Chondrocyte (in vitro differentiated cells): Measurements from ENCODE around the gene ARHGAP1. TPM values are rescaled to one million over a fixed set of nuclear protein-coding genes. Genes with fewer than 3 reads are reported as not detected.

Experiments
- DNase-seq: peaks from one replicate; pipeline ENCODE4 v3.0.0; 2021; ENCODE audit warnings: mixed read lengths, low spot score
- H3K27ac Mint-ChIP-seq: one replicate; pipeline ENCODE4 v1.8.0; 2021; ENCODE audit warnings: mild to moderate bottlenecking, moderate library complexity, mixed read lengths; ENCODE audit not compliant: unreplicated experiment
- H3K27me3 Mint-ChIP-seq: 2 replicates; pipeline ENCODE4 v1.8.0; 2021; ENCODE audit warnings: low read depth, mixed read lengths
- H3K36me3 Mint-ChIP-seq: 2 replicates; pipeline ENCODE4 v1.8.0; 2021; ENCODE audit warnings: low read depth, mixed read lengths
- H3K4me1 Mint-ChIP-seq: 2 replicates; pipeline ENCODE4 v1.8.0; 2021; ENCODE audit warnings: low read depth, mild to moderate bottlenecking, mixed read lengths
- H3K4me3 Mint-ChIP-seq: one replicate; pipeline ENCODE4 v1.8.0; 2021; ENCODE audit warnings: mild to moderate bottlenecking, moderate library complexity, mixed read lengths; ENCODE audit not compliant: unreplicated experiment
- H3K9me3 Mint-ChIP-seq: 2 replicates; pipeline ENCODE4 v1.8.0; 2021; ENCODE audit warnings: low read depth, mixed read lengths
- total RNA-seq: library from RNA; stranded (reverse); gene quantifications from 3 replicates; pipeline ENCODE4 v1.2.1, GENCODE V29; 2021
- TF ChIP-seq, protein P1 (sequence below): fragments of 200-600 bp; sonication (generic); IDR thresholded peaks from 2 replicates; pipeline ENCODE4 v1.5.0; 2021; ENCODE audit warnings: antibody characterized with exemption, mild to moderate bottlenecking, moderate library complexity

Gene ARHGAP1
- total RNA-seq, 1 donor from 2014 or later = 163 TPM

- no peaks in the 10 kb centered on the region for H3K9me3 Mint-ChIP-seq
- no peaks in the 10 kb centered on the region for H3K27me3 Mint-ChIP-seq
- no peak for DNase-seq
- no peak overlapping the region for H3K27ac Mint-ChIP-seq
- H3K4me3 Mint-ChIP-seq = no peak overlapping the region
- TF ChIP-seq, protein P1, sequence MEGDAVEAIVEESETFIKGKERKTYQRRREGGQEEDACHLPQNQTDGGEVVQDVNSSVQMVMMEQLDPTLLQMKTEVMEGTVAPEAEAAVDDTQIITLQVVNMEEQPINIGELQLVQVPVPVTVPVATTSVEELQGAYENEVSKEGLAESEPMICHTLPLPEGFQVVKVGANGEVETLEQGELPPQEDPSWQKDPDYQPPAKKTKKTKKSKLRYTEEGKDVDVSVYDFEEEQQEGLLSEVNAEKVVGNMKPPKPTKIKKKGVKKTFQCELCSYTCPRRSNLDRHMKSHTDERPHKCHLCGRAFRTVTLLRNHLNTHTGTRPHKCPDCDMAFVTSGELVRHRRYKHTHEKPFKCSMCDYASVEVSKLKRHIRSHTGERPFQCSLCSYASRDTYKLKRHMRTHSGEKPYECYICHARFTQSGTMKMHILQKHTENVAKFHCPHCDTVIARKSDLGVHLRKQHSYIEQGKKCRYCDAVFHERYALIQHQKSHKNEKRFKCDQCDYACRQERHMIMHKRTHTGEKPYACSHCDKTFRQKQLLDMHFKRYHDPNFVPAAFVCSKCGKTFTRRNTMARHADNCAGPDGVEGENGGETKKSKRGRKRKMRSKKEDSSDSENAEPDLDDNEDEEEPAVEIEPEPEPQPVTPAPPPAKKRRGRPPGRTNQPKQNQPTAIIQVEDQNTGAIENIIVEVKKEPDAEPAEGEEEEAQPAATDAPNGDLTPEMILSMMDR = no peak
- H3K36me3 Mint-ChIP-seq = no peaks in the 10 kb centered on the region
- peaks cover 12% of the 10 kb centered on the region for H3K4me1 Mint-ChIP-seq
Observed at GRCh38 chr11:46727952-46728658, 27.7 kb upstream of the ARHGAP1 start.

DNA sequence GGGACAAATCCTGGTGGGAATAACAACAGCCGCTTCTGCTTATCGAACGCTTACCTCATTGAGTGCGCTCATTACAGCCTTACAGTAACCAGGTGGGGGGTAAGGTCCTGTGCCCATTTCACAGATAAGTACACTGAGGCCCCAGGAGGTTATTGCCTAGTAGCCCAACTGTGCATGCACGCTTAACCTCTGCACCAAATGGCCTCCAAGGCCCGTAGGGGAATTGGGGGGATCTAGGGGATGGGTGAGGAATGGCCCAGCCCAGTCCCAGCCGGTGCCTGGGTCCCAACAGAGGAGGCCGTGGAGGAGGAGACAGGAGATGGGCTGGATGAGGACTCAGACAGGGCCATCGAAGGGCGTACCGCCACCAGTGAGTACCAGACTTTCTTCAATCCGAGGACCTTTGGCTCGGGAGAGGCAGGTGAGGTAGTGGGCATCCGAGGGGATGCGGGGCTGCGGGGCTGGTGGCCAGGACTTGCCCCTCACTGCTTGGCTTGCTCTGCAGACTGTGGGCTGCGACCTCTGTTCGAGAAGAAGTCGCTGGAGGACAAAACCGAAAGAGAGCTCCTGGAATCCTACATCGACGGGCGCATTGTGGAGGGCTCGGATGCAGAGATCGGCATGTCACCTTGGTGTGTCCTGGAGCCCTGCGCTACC lies 25.9 kb upstream of the ARHGAP1 start:
- Mint-ChIP-seq H3K4me1 (peaks cover 12% of the 10 kb centered on the region), H3K4me3 (no peak overlapping the region), H3K27ac (no peak overlapping the region), H3K36me3 (no peaks in the 10 kb centered on the region), H3K27me3 (no peaks in the 10 kb centered on the region), H3K9me3 (no peaks in the 10 kb centered on the region)
- TF ChIP-seq, protein P1 = no peak
- no peak for DNase-seq

DNA sequence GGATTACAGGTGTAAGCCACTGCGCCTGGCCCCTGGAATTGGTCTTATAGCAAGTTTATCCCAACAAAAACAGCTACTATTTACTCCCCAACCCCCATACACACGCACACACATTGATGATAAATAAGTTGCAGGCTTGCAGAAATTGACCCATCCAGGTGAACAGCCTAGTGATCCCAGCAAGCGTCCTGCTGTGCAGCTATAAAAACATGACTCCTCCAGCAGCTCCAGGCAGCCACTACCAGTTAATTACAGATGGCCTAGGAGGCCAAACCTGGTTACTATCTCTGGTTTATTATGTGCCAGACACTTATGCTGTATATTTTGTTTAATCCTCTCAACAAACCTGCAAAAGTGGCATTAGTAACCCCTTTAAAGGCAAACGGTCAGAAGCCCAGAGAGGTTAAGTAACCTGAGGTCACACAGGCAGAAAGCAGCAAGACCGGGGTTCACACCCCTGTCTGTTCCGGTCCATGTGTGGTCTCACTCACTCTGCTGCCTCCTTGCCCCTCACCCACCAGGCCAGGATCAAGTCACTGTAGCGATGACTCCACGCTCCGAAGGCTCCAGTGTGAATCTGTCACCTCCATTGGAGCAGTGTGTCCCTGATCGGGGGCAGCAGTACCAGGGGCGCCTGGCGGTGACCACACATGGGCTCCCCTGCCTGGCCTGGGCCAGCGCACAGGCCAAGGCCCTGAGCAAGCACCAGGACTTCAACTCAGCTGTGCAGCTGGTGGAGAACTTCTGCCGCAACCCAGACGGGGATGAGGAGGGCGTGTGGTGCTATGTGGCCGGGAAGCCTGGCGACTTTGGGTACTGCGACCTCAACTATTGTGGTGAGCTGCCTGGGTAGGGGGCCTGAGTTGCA lies 25.2 kb upstream of the ARHGAP1 start:
- no peak overlapping the region for H3K4me3 Mint-ChIP-seq

GRCh38 chr11:46724088-46724487 lies 23.7 kb upstream of the ARHGAP1 start:
- DNase-seq = no peak
- no peaks in the 10 kb centered on the region for H3K9me3 Mint-ChIP-seq

More for the DNA sequence above, 25.2 kb upstream of the ARHGAP1 start:
- Mint-ChIP-seq H3K36me3 (no peaks in the 10 kb centered on the region), H3K27ac (no peak overlapping the region), H3K9me3 (no peaks in the 10 kb centered on the region), H3K4me1 (peaks cover 13% of the 10 kb centered on the region), H3K27me3 (no peaks in the 10 kb centered on the region)
- DNase-seq = no peak
- TF ChIP-seq, protein P1 = no peak

GRCh38 chr11:46723359-46723680 lies 22.9 kb upstream of the ARHGAP1 start:
- H3K27ac Mint-ChIP-seq = no peak overlapping the region
- TF ChIP-seq, protein P1 = no peak
- no peaks in the 10 kb centered on the region for H3K9me3 Mint-ChIP-seq
- no peak overlapping the region for H3K4me3 Mint-ChIP-seq
- peaks cover 18% of the 10 kb centered on the region for H3K4me1 Mint-ChIP-seq
- DNase-seq = no peak
- H3K36me3 Mint-ChIP-seq = no peaks in the 10 kb centered on the region
- H3K27me3 Mint-ChIP-seq = no peaks in the 10 kb centered on the region

More at GRCh38 chr11:46724088-46724487, 23.7 kb upstream of the ARHGAP1 start:
- no peak overlapping the region for H3K4me3 Mint-ChIP-seq
- H3K4me1 Mint-ChIP-seq = peaks cover 14% of the 10 kb centered on the region
- H3K27ac Mint-ChIP-seq = peak overlapping the region; percentile 71
- TF ChIP-seq, protein P1 = no peak
- no peaks in the 10 kb centered on the region for H3K27me3 Mint-ChIP-seq
- no peaks in the 10 kb centered on the region for H3K36me3 Mint-ChIP-seq
